H1 (cell line): ENCODE measurements around the gene PIAS3. TPM values are rescaled to one million over a fixed set of nuclear protein-coding genes. Genes with fewer than 3 reads are reported as not detected.

Experiments used
- CTCF ChIA-PET: fragments of 300-600 bp; sonication (Branson Sonifier 250); formaldehyde crosslinking; loops from one replicate; lab custom pipeline; 2021; ENCODE audit not compliant: partially characterized antibody; lab: Charles Lee
- POLR2A ChIA-PET: fragments of 300-600 bp; sonication (Branson Sonifier 250); formaldehyde crosslinking; loops from one replicate; lab custom pipeline; 2021; ENCODE audit warnings: inconsistent platforms; ENCODE audit not compliant: partially characterized antibody; lab: Charles Lee
- DNase-seq, 2 experiments: peaks; one replicate each; pipeline versions ENCODE4 v3.0.0 to v3.0.0-alpha.2; 2010 to 2022; ENCODE audit warnings: low spot score in 2 of 2, low read depth in 1 of 2, mixed read lengths in 1 of 2
- FAIRE-seq: peaks from 2 replicates; lab custom pipeline; 2011; peaks lifted over from hg19 to GRCh38; lab: Jason Lieb, UNC
- H2AFZ ChIP-seq: 2 replicates; pipeline ENCODE4 v1.8.1; 2012; ENCODE audit warnings: low read length, inconsistent platforms
- H2AK5ac ChIP-seq: 2 replicates; pipeline ENCODE4 v1.6.1; 2013; ENCODE audit warnings: low read depth, low read length
- H2BK120ac ChIP-seq: replicated peaks from 2 replicates; pipeline ENCODE3; 2013; ENCODE audit warnings: low read depth, low read length, inconsistent platforms
- H2BK12ac ChIP-seq: 2 replicates; pipeline ENCODE4 v1.6.1; 2013; ENCODE audit warnings: low read depth, low read length
- H2BK15ac ChIP-seq: 2 replicates; pipeline ENCODE4 v1.6.1; 2013; ENCODE audit warnings: low read length
- H2BK20ac ChIP-seq: 2 replicates; pipeline ENCODE4 v1.6.1; 2013; ENCODE audit warnings: low read length
- H2BK5ac ChIP-seq: 2 replicates; pipeline ENCODE4 v1.6.1; 2013; ENCODE audit warnings: low read depth, low read length
- H3K14ac ChIP-seq: 2 replicates; pipeline ENCODE4 v1.6.1; 2013; ENCODE audit warnings: inconsistent platforms; ENCODE audit not compliant: insufficient read length
- H3K18ac ChIP-seq: 2 replicates; pipeline ENCODE4 v1.6.1; 2013; ENCODE audit warnings: low read length; ENCODE audit errors: extremely low read depth
- H3K23ac ChIP-seq: 2 replicates; pipeline ENCODE4 v1.6.1; 2013; ENCODE audit warnings: inconsistent platforms; ENCODE audit not compliant: insufficient read length
- H3K23me2 ChIP-seq: 2 replicates; pipeline ENCODE4 v1.6.1; 2013; ENCODE audit warnings: low read depth, low read length
- H3K27ac ChIP-seq: 2 replicates; pipeline ENCODE4 v1.6.1; 2011; ENCODE audit warnings: low read depth, low read length, inconsistent platforms
- H3K27me3 ChIP-seq, 4 experiments: replicated peaks in 1 of 4; 1 replicate in 1 of 4; 2 replicates in 3 of 4; pipeline versions ENCODE4 v1.6.1 to v1.8.1; 2011 to 2013; ENCODE audit warnings: low read length in 3 of 4, mild to moderate bottlenecking in 3 of 4, inconsistent platforms in 2 of 4, mixed read lengths in 2 of 4, moderate library complexity in 1 of 4; ENCODE audit not compliant: control insufficient read depth in 3 of 4, insufficient read depth in 3 of 4; ENCODE audit errors: extremely low read depth in 1 of 4
- H3K36me3 ChIP-seq, 4 experiments: 2 replicates each; pipeline versions ENCODE4 v1.6.1 to v1.8.1; 2011 to 2013; ENCODE audit warnings: mild to moderate bottlenecking in 4 of 4, low read length in 3 of 4, moderate library complexity in 2 of 4, control low read depth in 1 of 4, inconsistent platforms in 1 of 4; ENCODE audit not compliant: insufficient read depth in 4 of 4, control insufficient read depth in 2 of 4
- H3K4ac ChIP-seq: replicated peaks from 2 replicates; pipeline ENCODE3; 2013; ENCODE audit warnings: low read length, low read depth, mixed read lengths, inconsistent platforms; ENCODE audit not compliant: insufficient read length
- H3K4me1 ChIP-seq, 4 experiments: replicated peaks in 1 of 4; 1 replicate in 1 of 4; 2 replicates in 3 of 4; pipeline versions ENCODE4 v1.6.1 to v1.8.1; 2011 to 2013; ENCODE audit warnings: low read length in 3 of 4, inconsistent platforms in 2 of 4, mixed read lengths in 1 of 4; ENCODE audit not compliant: insufficient read depth in 4 of 4, control insufficient read depth in 3 of 4
- H3K4me2 ChIP-seq, 2 experiments: 2 replicates each; pipeline versions ENCODE4 v1.6.1 to v1.8.1; 2011 to 2013; ENCODE audit warnings: low read depth in 2 of 2, low read length in 2 of 2, control low read depth in 1 of 2, inconsistent platforms in 1 of 2, mild to moderate bottlenecking in 1 of 2; ENCODE audit not compliant: insufficient read depth in 1 of 2
- H3K4me3 ChIP-seq, 4 experiments: fragments of 200-600, 300-600 bp in 1 of 4; sonication (generic), shearing (Covaris generic), sonication (Bioruptor Twin) in 1 of 4; 2 replicates each; pipeline versions ENCODE4 v1.5.1 to v1.8.1; 2011 to 2016; ENCODE audit warnings: low read length in 4 of 4, low read depth in 3 of 4, control low read depth in 2 of 4, inconsistent platforms in 2 of 4, mild to moderate bottlenecking in 2 of 4, mixed read lengths in 1 of 4, moderate library complexity in 1 of 4; ENCODE audit not compliant: insufficient read depth in 2 of 4; ENCODE audit errors: extremely low read depth in 1 of 4
- H3K56ac ChIP-seq: replicated peaks from 2 replicates; pipeline ENCODE3; 2013; ENCODE audit warnings: low read depth, mild to moderate bottlenecking, mixed read lengths, low read length, inconsistent platforms; ENCODE audit not compliant: insufficient read length
- H3K79me1 ChIP-seq: 2 replicates; pipeline ENCODE4 v1.6.1; 2013; ENCODE audit warnings: low read depth, low read length, control low read depth
- H3K79me2 ChIP-seq, 2 experiments: 2 replicates each; pipeline versions ENCODE4 v1.6.1 to v1.8.1; 2012 to 2013; ENCODE audit warnings: low read length in 2 of 2, mild to moderate bottlenecking in 2 of 2, inconsistent platforms in 1 of 2; ENCODE audit not compliant: insufficient read depth in 2 of 2, control insufficient read depth in 1 of 2
- H3K9ac ChIP-seq, 4 experiments: replicated peaks in 1 of 4; 1 replicate in 1 of 4; 2 replicates in 3 of 4; pipeline versions ENCODE4 v1.6.1 to v1.8.1; 2011 to 2013; ENCODE audit warnings: low read depth in 3 of 4, low read length in 3 of 4, control low read depth in 2 of 4, mild to moderate bottlenecking in 2 of 4, moderate library complexity in 2 of 4, inconsistent platforms in 1 of 4; ENCODE audit errors: extremely low read depth in 1 of 4
- H3K9me3 ChIP-seq, 2 experiments: 2 replicates each; pipeline versions ENCODE4 v1.6.1 to v1.8.1; 2012 to 2013; ENCODE audit warnings: mild to moderate bottlenecking in 2 of 2, moderate library complexity in 2 of 2, control low read depth in 1 of 2, inconsistent platforms in 1 of 2, low read depth in 1 of 2, low read length in 1 of 2, mixed read lengths in 1 of 2; ENCODE audit not compliant: insufficient read depth in 2 of 2
- H4K20me1 ChIP-seq, 2 experiments: replicated peaks in 1 of 2; 2 replicates each; pipeline versions ENCODE3 to v1.8.1; 2011 to 2013; ENCODE audit warnings: inconsistent platforms in 2 of 2, low read length in 2 of 2, mild to moderate bottlenecking in 1 of 2; ENCODE audit not compliant: insufficient read depth in 2 of 2, control insufficient read depth in 1 of 2
- H4K5ac ChIP-seq: 2 replicates; pipeline ENCODE4 v1.6.1; 2013; ENCODE audit warnings: low read length, low read depth, mixed read lengths, inconsistent platforms; ENCODE audit not compliant: insufficient read length
- H4K8ac ChIP-seq: 2 replicates; pipeline ENCODE4 v1.8.0; 2013; ENCODE audit warnings: mild to moderate bottlenecking, moderate library complexity, low read length, inconsistent platforms; ENCODE audit not compliant: insufficient read depth; ENCODE audit errors: extremely low read depth
- H4K91ac ChIP-seq: replicated peaks from 2 replicates; pipeline ENCODE3; 2013; ENCODE audit warnings: low read length, mixed read lengths, inconsistent platforms; ENCODE audit not compliant: insufficient read length
- WGBS, 2 experiments: shearing (Covaris generic) in 1 of 2; methylation state at CpG; one replicate each; pipeline versions ENCODE4 v1.1.6 to v1.1.7; 2013 to 2015; ENCODE audit warnings: low lambda C conversion rate in 2 of 2, mixed read lengths in 2 of 2, inconsistent platforms in 1 of 2, low coverage in 1 of 2, missing lambda C conversion rate in 1 of 2; ENCODE audit not compliant: insufficient replicate concordance in 2 of 2, insufficient coverage in 1 of 2, insufficient read length in 1 of 2; ENCODE audit errors: extremely low coverage in 1 of 2, missing lambda C conversion rate in 1 of 2; 5-methylcytosine and 5-hydroxymethylcytosine counted together
- polyA plus RNA-seq, 7 experiments: library from polyadenylated mRNA; depleted of rRNA in 3 of 7; stranded (reverse) in 5 of 7; unstranded in 2 of 7; fragments of >200 nt in 5 of 7; fragments of 200-250 nt in 2 of 7; gene quantifications; 1 replicate in 5 of 7; 2 replicates in 1 of 7; 4 replicates in 1 of 7; pipeline versions ENCODE4 v1.2.1 to v1.2.3, GENCODE V29; 2011 to 2013; ENCODE audit warnings: missing spikeins in 2 of 7, mixed read lengths in 2 of 7
- total RNA-seq: library from RNA; stranded (reverse); fragmentation: NEBNext Ultra II Directional; extraction: Animal tissue kit (Norgen Biotek cat#: 25700); gene quantifications from 2 replicates; pipeline ENCODE4 v1.2.1, GENCODE V29; 2021

The PIAS3 gene
- total and polyA plus RNA-seq, 2 of the 8 experiments (the other 6 are each of a cell fraction or from before 2014, with no cell fraction given) = 36.7 to 49.9 TPM

GRCh38 chr1:145887631-145888030 lies 28.8 kb upstream of the PIAS3 start:
- no peak overlapping the region for H3K4me2 ChIP-seq
- no peaks in the 10 kb centered on the region for H3K36me3 ChIP-seq
- no peaks in the 10 kb centered on the region for H3K79me1 ChIP-seq
- H3K14ac ChIP-seq = no peak overlapping the region
- WGBS, 2 experiments = 78% methylated on average over 5 of the region's 5 CpGs; no CpG with 5 or more reads in 1 of the 2 experiments
- no peak overlapping the region for H4K8ac ChIP-seq
- H2BK120ac ChIP-seq = no peak overlapping the region
- no peak overlapping the region for H3K4me3 ChIP-seq
- no peak overlapping the region for H3K4ac ChIP-seq
- no peaks in the 10 kb centered on the region for H3K9me3 ChIP-seq
- H4K91ac ChIP-seq = no peak overlapping the region
- ChIA-PET POLR2A (interaction anchor here (1.1 kb wide), 1 partner anchor 164 kb away, joined by 7 read pairs; no protein-coding TSS in a partner anchor), CTCF (interaction anchor here (0.9 to 8.7 kb wide), 5 partner anchors 9 to 70 kb away, joined by 3 to 84 read pairs (median 5); partner anchors contain the start of genes LIX1L and NUDT17)
- no peak overlapping the region for H2BK15ac ChIP-seq
- peaks cover 0 to 6% (median 4%) of the 10 kb centered on the region in 4 experiments; a peak in 4 of 7 replicates for H3K4me1 ChIP-seq
- no peak overlapping the region for H2AK5ac ChIP-seq
- H3K56ac ChIP-seq = no peak overlapping the region
- DNase-seq (no peak), FAIRE-seq (no peak)
- no peak overlapping the region for H2BK12ac ChIP-seq
- no peak overlapping the region for H3K27ac ChIP-seq
- H3K18ac ChIP-seq = no peak overlapping the region
- no peak overlapping the region for H4K5ac ChIP-seq
- H4K20me1 ChIP-seq = no peaks in the 10 kb centered on the region
- no peak overlapping the region for H3K9ac ChIP-seq
- no peaks in the 10 kb centered on the region for H3K79me2 ChIP-seq
- H3K27me3 ChIP-seq = peaks cover 0 to 21% (median 15%) of the 10 kb centered on the region in 4 experiments; a peak in 6 of 7 replicates
- no peak overlapping the region for H2BK5ac ChIP-seq
- H3K23me2 ChIP-seq = peaks cover 5% of the 10 kb centered on the region; the same call in 1 of the 2 replicates
- H2BK20ac ChIP-seq = no peak overlapping the region
- H3K23ac ChIP-seq = no peak overlapping the region
- no peak overlapping the region for H2AFZ ChIP-seq
